HEK293 (cell line): ENCODE results near the gene TNKS1BP1.

Experiments
- CTCF ChIA-PET: fragments of 350-600 bp; formaldehyde crosslinking; extraction: SDS; loops from one replicate; lab custom pipeline; 2021; ENCODE audit warnings: antibody characterized with exemption; lab: Yijun Ruan, JAX
- POLR2A ChIA-PET: fragments of 300-600 bp; formaldehyde crosslinking; extraction: SDS; loops from one replicate; lab custom pipeline; 2020; ENCODE audit warnings: antibody characterized with exemption, inconsistent platforms; lab: Yijun Ruan, JAX
- H3K27ac ChIP-seq: fragments of 200-500 bp; sonication (Bioruptor generic); 2 replicates; pipeline ENCODE4 v1.5.1; 2014; ENCODE audit warnings: low read depth, low read length, control low read depth, inconsistent platforms; ENCODE audit errors: extremely low read depth
- H3K36me3 ChIP-seq, 2 experiments: fragments of 200-500 bp in 1 of 2; sonication (Bioruptor generic) in 1 of 2; 1 replicate in 1 of 2; 2 replicates in 1 of 2; pipeline ENCODE4 v1.5.1; 2014 to 2017; ENCODE audit warnings: inconsistent platforms in 2 of 2, low read length in 2 of 2; ENCODE audit not compliant: control insufficient read depth in 2 of 2, insufficient read depth in 1 of 2
- H3K4me1 ChIP-seq: fragments of 200-500 bp; sonication (Bioruptor generic); 2 replicates; pipeline ENCODE4 v1.5.1; 2014; ENCODE audit warnings: mild to moderate bottlenecking, low read length, inconsistent platforms; ENCODE audit not compliant: control insufficient read depth, insufficient read depth
- H3K4me3 ChIP-seq: 2 replicates; pipeline ENCODE4 v1.5.1; 2011; ENCODE audit warnings: low read depth, mild to moderate bottlenecking, control low read depth, low read length, moderate library complexity
- H3K9me3 ChIP-seq: fragments of 200-500 bp; sonication (Bioruptor generic); 2 replicates; pipeline ENCODE4 v1.5.1; 2014; ENCODE audit warnings: low read depth, low read length, inconsistent platforms; ENCODE audit not compliant: control insufficient read depth, insufficient read depth
- AEBP2 ChIP-seq: fragments of 450-650 bp; formaldehyde crosslinking; IDR thresholded peaks from 2 replicates; pipeline ENCODE4 v1.5.1; 2016; ENCODE audit warnings: missing biosample characterization, missing genetic modification characterization, borderline replicate concordance
- BCL6B ChIP-seq: fragments of 450-650 bp; formaldehyde crosslinking; IDR thresholded peaks from 2 replicates; pipeline ENCODE4 v1.5.1; 2017; ENCODE audit warnings: missing biosample characterization, missing genetic modification characterization
- EGR2 ChIP-seq: fragments of 450-650 bp; formaldehyde crosslinking; IDR thresholded peaks from 2 replicates; pipeline ENCODE4 v1.5.1; 2016; ENCODE audit warnings: low read depth, missing biosample characterization, missing genetic modification characterization
- GLIS2 ChIP-seq: fragments of 450-650 bp; formaldehyde crosslinking; IDR thresholded peaks from 2 replicates; pipeline ENCODE4 v1.5.1; 2016; ENCODE audit warnings: missing biosample characterization, missing genetic modification characterization
- INSM2 ChIP-seq: fragments of 450-650 bp; formaldehyde crosslinking; IDR thresholded peaks from 2 replicates; pipeline ENCODE4 v1.5.1; 2016; ENCODE audit warnings: missing biosample characterization, missing genetic modification characterization
- MEIS1 ChIP-seq: sonication (generic); formaldehyde crosslinking; IDR thresholded peaks from 2 replicates; pipeline ENCODE4 v1.8.1; 2022; ENCODE audit warnings: missing genetic modification reagents, mild to moderate bottlenecking, borderline replicate concordance
- REPIN1 ChIP-seq: fragments of 450-650 bp; formaldehyde crosslinking; IDR thresholded peaks from 2 replicates; pipeline ENCODE4 v1.5.1; 2017; ENCODE audit warnings: missing biosample characterization, missing genetic modification characterization, low read depth
- SCRT2 ChIP-seq: fragments of 450-650 bp; formaldehyde crosslinking; IDR thresholded peaks from 2 replicates; pipeline ENCODE4 v1.5.1; 2016; ENCODE audit warnings: missing biosample characterization, missing genetic modification characterization
- ZBTB49 ChIP-seq: fragments of 450-650 bp; formaldehyde crosslinking; IDR thresholded peaks from 2 replicates; pipeline ENCODE4 v1.5.1; 2016; ENCODE audit warnings: missing biosample characterization, missing genetic modification characterization, low read depth
- ZEB2 ChIP-seq: fragments of 450-650 bp; formaldehyde crosslinking; IDR thresholded peaks from 2 replicates; pipeline ENCODE4 v1.5.1; 2016; ENCODE audit warnings: missing biosample characterization, missing genetic modification characterization
- ZIC2 ChIP-seq: fragments of 450-650 bp; formaldehyde crosslinking; IDR thresholded peaks from 2 replicates; pipeline ENCODE4 v1.5.1; 2016; ENCODE audit warnings: missing biosample characterization, missing genetic modification characterization
- ZNF114 ChIP-seq: fragments of 450-650 bp; formaldehyde crosslinking; IDR thresholded peaks from 2 replicates; pipeline ENCODE4 v1.5.0; 2017; ENCODE audit warnings: missing biosample characterization, missing genetic modification characterization
- ZNF132 ChIP-seq: fragments of 450-650 bp; formaldehyde crosslinking; IDR thresholded peaks from 2 replicates; pipeline ENCODE4 v1.5.1; 2017; ENCODE audit warnings: missing biosample characterization, missing genetic modification characterization, borderline replicate concordance
- ZNF239 ChIP-seq: fragments of 450-650 bp; formaldehyde crosslinking; IDR thresholded peaks from 2 replicates; pipeline ENCODE4 v1.5.1; 2016; ENCODE audit warnings: missing biosample characterization, missing genetic modification characterization
- ZNF433 ChIP-seq: fragments of 450-650 bp; formaldehyde crosslinking; IDR thresholded peaks from 2 replicates; pipeline ENCODE4 v1.5.1; 2016; ENCODE audit warnings: missing biosample characterization, missing genetic modification characterization, low read depth
- ZNF704 ChIP-seq: fragments of 450-650 bp; formaldehyde crosslinking; IDR thresholded peaks from 2 replicates; pipeline ENCODE4 v1.5.1; 2016; ENCODE audit warnings: missing biosample characterization, missing genetic modification characterization
- ZNF777 ChIP-seq: fragments of 450-650 bp; formaldehyde crosslinking; IDR thresholded peaks from 2 replicates; pipeline ENCODE4 v1.5.1; 2017; ENCODE audit warnings: missing biosample characterization, missing genetic modification characterization, borderline replicate concordance
- ZNF792 ChIP-seq: fragments of 450-650 bp; formaldehyde crosslinking; IDR thresholded peaks from 2 replicates; pipeline ENCODE4 v1.5.1; 2016; ENCODE audit warnings: missing biosample characterization, missing genetic modification characterization
- ZNF843 ChIP-seq: fragments of 450-650 bp; formaldehyde crosslinking; IDR thresholded peaks from 2 replicates; pipeline ENCODE4 v1.5.1; 2016; ENCODE audit warnings: missing biosample characterization, missing genetic modification characterization

TNKS1BP1 gene

GRCh38 chr11:57358543-57358961 lies 33.8 kb upstream of the TNKS1BP1 start:
- Histone ChIP-seq H3K4me3 (no peak overlapping the region), H3K4me1 (no peaks in the 10 kb centered on the region), H3K27ac (no peak overlapping the region), H3K36me3 (no peaks in the 10 kb centered on the region), H3K9me3 (no peaks in the 10 kb centered on the region)
- POLR2A ChIA-PET, result interaction anchor here (0.5 kb wide), 1 partner anchor 30 kb away, joined by 3 read pairs; no protein-coding TSS in a partner anchor
- peak; percentile 62; the same call in 1 of the 2 replicates for TF ChIP-seq MEIS1 (CRISPR knock-in tag)
- TF ChIP-seq ZNF132 (tag by site-specific recombination), result no peak
- CTCF ChIA-PET, result interaction anchor here (0.5 to 3.1 kb wide), 3 partner anchors 8 to 349 kb away, joined by 4 to 10 read pairs (median 5); partner anchors contain the start of gene P2RX3

- no peak overlapping the region for H3K27ac ChIP-seq
- POLR2A ChIA-PET, result no interaction called here
- H3K4me1 ChIP-seq, result no peaks in the 10 kb centered on the region
- TF ChIP-seq ZEB2 (tag by site-specific recombination) (no peak), ZBTB49 (tag by site-specific recombination) (no peak), AEBP2 (no peak), ZIC2 (tag by site-specific recombination) (no peak), ZNF792 (tag by site-specific recombination) (no peak), SCRT2 (tag by site-specific recombination) (no peak), ZNF843 (no peak), INSM2 (no peak), BCL6B (tag by site-specific recombination) (no peak), ZNF433 (tag by site-specific recombination) (no peak), ZNF704 (tag by site-specific recombination) (no peak), ZNF114 (no peak), ZNF132 (tag by site-specific recombination) (no peak), EGR2 (tag by site-specific recombination) (no peak), GLIS2 (no peak), ZNF239 (tag by site-specific recombination) (no peak), REPIN1 (no peak), ZNF777 (tag by site-specific recombination) (no peak)
- TF ChIP-seq, all 188 proteins: peak for 0
- CTCF ChIA-PET, result interaction anchor here (0.8 kb wide), 1 partner anchor 101 kb away, joined by 3 read pairs; no protein-coding TSS in a partner anchor
- Histone ChIP-seq H3K4me3 (no peak overlapping the region), H3K36me3 (no peaks in the 10 kb centered on the region), H3K9me3 (no peaks in the 10 kb centered on the region)
Observed at GRCh38 chr11:57357856-57358255, 33.1 kb upstream of the TNKS1BP1 start.
